B cell (primary cell): ENCODE measurements around the gene TFAP2E. TPM values are rescaled to one million over a fixed set of nuclear protein-coding genes. Genes with fewer than 3 reads are reported as not detected.

Source experiments
- ATAC-seq: fragments of 200-7000 bp; cut with Tn5 transposase; one replicate; pipeline ENCODE4 v1.10.0; 2021; ENCODE audit warnings: low read depth, mild to moderate bottlenecking, moderate number of reproducible peaks, moderate library complexity
- CTCF ChIA-PET: fragments of 350-600 bp; sonication (Branson Sonifier 250); formaldehyde crosslinking; loops from one replicate; lab custom pipeline; 2021; ENCODE audit warnings: antibody characterized with exemption, inconsistent platforms; lab: Charles Lee
- POLR2A ChIA-PET: fragments of 350-600 bp; sonication (Branson Sonifier 250); formaldehyde crosslinking; loops from one replicate; lab custom pipeline; 2021; ENCODE audit warnings: antibody characterized with exemption; lab: Charles Lee
- DNase-seq: peaks from one replicate; pipeline ENCODE4 v3.0.0; 2013
- H2AFZ ChIP-seq: 2 replicates; pipeline ENCODE4 v1.6.1; 2012; ENCODE audit warnings: mild to moderate bottlenecking, low read depth, low read length; ENCODE audit not compliant: insufficient read depth, poor library complexity, severe bottlenecking
- H3K27ac ChIP-seq, 2 donors: 1 replicate in 1 of 2; 2 replicates in 1 of 2; pipeline ENCODE4 v1.5.1; 2012 to 2013; ENCODE audit warnings: low read length in 2 of 2, mild to moderate bottlenecking in 2 of 2, moderate library complexity in 1 of 2
- H3K27me3 ChIP-seq, 4 experiments: fragments of 200-600 bp in 1 of 4; sonication (generic) in 1 of 4; replicated peaks in 1 of 4; 1 replicate in 2 of 4; 2 replicates in 2 of 4; pipeline versions ENCODE4 v1.6.1 to v1.7.0; 2013 to 2016; ENCODE audit warnings: low read length in 3 of 4, mild to moderate bottlenecking in 2 of 4, mixed read lengths in 1 of 4, moderate library complexity in 1 of 4; ENCODE audit not compliant: insufficient read depth in 4 of 4, control insufficient read depth in 3 of 4; ENCODE audit errors: control extremely low read depth in 1 of 4
- H3K36me3 ChIP-seq, 2 experiments: replicated peaks in 1 of 2; 1 replicate in 1 of 2; 2 replicates in 1 of 2; pipeline versions ENCODE4 v1.6.1 to v1.7.1; 2013; ENCODE audit warnings: low read length in 1 of 2; ENCODE audit not compliant: insufficient read depth in 2 of 2, control insufficient read depth in 1 of 2; ENCODE audit errors: control extremely low read depth in 1 of 2, extremely low read depth in 1 of 2
- H3K4me1 ChIP-seq, 2 donors: fragments of 200-600 bp in 1 of 2; sonication (generic) in 1 of 2; 1 replicate in 1 of 2; 2 replicates in 1 of 2; pipeline versions ENCODE4 v1.5.1 to v1.6.1; 2013 to 2017; ENCODE audit warnings: low read length in 2 of 2; ENCODE audit not compliant: control insufficient read depth in 2 of 2, insufficient read depth in 2 of 2
- H3K4me2 ChIP-seq: replicated peaks from 2 replicates; pipeline ENCODE3; 2012; ENCODE audit warnings: mild to moderate bottlenecking, low read depth, low read length; ENCODE audit not compliant: poor library complexity, severe bottlenecking
- H3K4me3 ChIP-seq, 5 experiments: fragments of 200-600 bp in 1 of 5; sonication (generic) in 1 of 5; 1 replicate in 3 of 5; 2 replicates in 2 of 5; pipeline versions ENCODE4 v1.5.1 to v1.7.0; 2011 to 2016; ENCODE audit warnings: low read length in 4 of 5, mild to moderate bottlenecking in 4 of 5, low read depth in 2 of 5, control low read depth in 1 of 5, moderate library complexity in 1 of 5; ENCODE audit not compliant: insufficient read depth in 1 of 5; ENCODE audit errors: control extremely low read depth in 1 of 5, extremely low read depth in 1 of 5
- H3K79me2 ChIP-seq: fragments of 200-600 bp; sonication (generic); one replicate; pipeline ENCODE4 v1.6.0; 2016; ENCODE audit warnings: low read length; ENCODE audit not compliant: control insufficient read depth, insufficient read depth
- H3K9ac ChIP-seq: fragments of 200-600 bp; sonication (generic); 2 replicates; pipeline ENCODE4 v1.6.1; 2017; ENCODE audit warnings: mild to moderate bottlenecking, low read length, moderate library complexity
- H3K9me3 ChIP-seq, 3 donors: one replicate each; pipeline versions ENCODE4 v1.6.1 to v1.7.1; 2013; ENCODE audit warnings: low read length in 2 of 3; ENCODE audit not compliant: control insufficient read depth in 2 of 3, insufficient read depth in 1 of 3; ENCODE audit errors: control extremely low read depth in 1 of 3
- H4K20me1 ChIP-seq: 2 replicates; pipeline ENCODE4 v1.6.0; 2012; ENCODE audit warnings: mild to moderate bottlenecking, low read length; ENCODE audit not compliant: insufficient read depth, control insufficient read depth, poor library complexity, severe bottlenecking
- H3K27ac Mint-ChIP-seq: one replicate; pipeline ENCODE4 v1.8.0; 2021; ENCODE audit warnings: mixed read lengths
- H3K27me3 Mint-ChIP-seq: one replicate; pipeline ENCODE4 v1.8.0; 2021; ENCODE audit warnings: mixed read lengths
- H3K4me1 Mint-ChIP-seq: one replicate; pipeline ENCODE4 v1.8.0; 2021; ENCODE audit warnings: mixed read lengths
- H3K4me3 Mint-ChIP-seq: one replicate; pipeline ENCODE4 v1.8.0; 2021; ENCODE audit warnings: mixed read lengths
- H3K9me3 Mint-ChIP-seq: one replicate; pipeline ENCODE4 v1.8.0; 2022; ENCODE audit warnings: mixed read lengths; ENCODE audit not compliant: insufficient read depth
- EZH2 ChIP-seq: IDR thresholded peaks from 2 replicates; pipeline ENCODE4 v1.6.1; 2012; ENCODE audit warnings: borderline replicate concordance, low read depth, mild to moderate bottlenecking, moderate library complexity, low read length; ENCODE audit not compliant: insufficient read depth, poor library complexity, severe bottlenecking
- WGBS: methylation state at CpG from one replicate; pipeline ENCODE4 v1.1.5; 2013; ENCODE audit warnings: missing lambda C conversion rate; ENCODE audit not compliant: insufficient coverage; 5-methylcytosine and 5-hydroxymethylcytosine counted together
- intact Hi-C: fragments of 100-400 bp; cut with micrococcal nuclease; formaldehyde crosslinking; loops from one replicate; pipeline ENCODE4 v1.10.0; 2022
- polyA plus RNA-seq: library from polyadenylated mRNA; depleted of rRNA; stranded (reverse); fragments of >200 nt; gene quantifications from 2 replicates; pipeline ENCODE4 v1.2.3, GENCODE V29; 2012
- total RNA-seq, 2 donors: library from RNA; stranded (reverse); fragments of 120-200 nt in 1 of 2; gene quantifications; 1 replicate in 1 of 2; 2 replicates in 1 of 2; pipeline versions ENCODE4 v1.2.3 to v1.2.4, GENCODE V29; 2013 to 2022
- TF ChIP-seq, protein P1 (sequence below): fragments of 200-600 bp; IDR thresholded peaks from one replicate; pipeline ENCODE4 v1.8.0; 2022; ENCODE audit warnings: antibody characterized with exemption, mild to moderate bottlenecking

TFAP2E gene
- total and polyA plus RNA-seq, 2 donors (not counting 1 experiment from before 2014, with no cell fraction given): 2.3 to 4.5 TPM

DNA sequence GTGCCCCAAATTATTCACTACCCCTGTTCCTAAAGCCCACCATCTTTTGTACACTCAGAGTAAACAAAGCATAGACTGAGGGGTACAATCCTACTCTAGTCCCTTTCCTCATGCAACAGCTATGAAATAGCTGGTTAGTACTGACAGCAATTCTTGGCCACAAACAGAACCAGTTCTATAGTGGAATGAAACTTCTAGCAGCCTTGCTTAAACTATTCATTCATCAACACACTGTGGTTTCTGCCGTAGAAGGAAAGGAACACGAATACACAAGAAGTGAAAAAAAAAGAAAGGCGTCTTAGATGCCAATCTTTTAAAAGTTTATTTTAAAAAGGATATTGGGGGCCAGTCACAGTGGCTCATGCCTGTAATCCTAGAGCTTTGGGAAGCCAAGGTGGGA is 58.3 kb downstream of the TFAP2E start:
- TF ChIP-seq, protein P1, sequence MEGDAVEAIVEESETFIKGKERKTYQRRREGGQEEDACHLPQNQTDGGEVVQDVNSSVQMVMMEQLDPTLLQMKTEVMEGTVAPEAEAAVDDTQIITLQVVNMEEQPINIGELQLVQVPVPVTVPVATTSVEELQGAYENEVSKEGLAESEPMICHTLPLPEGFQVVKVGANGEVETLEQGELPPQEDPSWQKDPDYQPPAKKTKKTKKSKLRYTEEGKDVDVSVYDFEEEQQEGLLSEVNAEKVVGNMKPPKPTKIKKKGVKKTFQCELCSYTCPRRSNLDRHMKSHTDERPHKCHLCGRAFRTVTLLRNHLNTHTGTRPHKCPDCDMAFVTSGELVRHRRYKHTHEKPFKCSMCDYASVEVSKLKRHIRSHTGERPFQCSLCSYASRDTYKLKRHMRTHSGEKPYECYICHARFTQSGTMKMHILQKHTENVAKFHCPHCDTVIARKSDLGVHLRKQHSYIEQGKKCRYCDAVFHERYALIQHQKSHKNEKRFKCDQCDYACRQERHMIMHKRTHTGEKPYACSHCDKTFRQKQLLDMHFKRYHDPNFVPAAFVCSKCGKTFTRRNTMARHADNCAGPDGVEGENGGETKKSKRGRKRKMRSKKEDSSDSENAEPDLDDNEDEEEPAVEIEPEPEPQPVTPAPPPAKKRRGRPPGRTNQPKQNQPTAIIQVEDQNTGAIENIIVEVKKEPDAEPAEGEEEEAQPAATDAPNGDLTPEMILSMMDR: no peak
- TF ChIP-seq EZH2: no peak
- intact Hi-C loops: no loop called here
- Histone ChIP-seq H3K36me3 (peaks cover 23 to 50% of the 10 kb centered on the region in 2 experiments), H3K79me2 (peaks cover 62% of the 10 kb centered on the region), H3K27ac (no peak overlapping the region), H3K9ac (no peak overlapping the region), H3K4me3 (no peak overlapping the region), H3K9me3 (no peaks in the 10 kb centered on the region), H4K20me1 (peaks cover 3% of the 10 kb centered on the region), H3K4me2 (no peak overlapping the region), H2AFZ (no peak overlapping the region), H3K4me1 (no peaks in the 10 kb centered on the region), H3K27me3 (no peaks in the 10 kb centered on the region)
- Mint-ChIP-seq H3K4me3 (no peak overlapping the region), H3K27ac (no peak overlapping the region), H3K9me3 (no peaks in the 10 kb centered on the region), H3K4me1 (peaks cover 1% of the 10 kb centered on the region), H3K27me3 (no peaks in the 10 kb centered on the region)
- CTCF ChIA-PET: no interaction called here
- ATAC-seq (no peak), DNase-seq (no peak)
- POLR2A ChIA-PET: no interaction called here
- WGBS: no CpG with 5 or more reads among the region's 3 CpGs

DNA sequence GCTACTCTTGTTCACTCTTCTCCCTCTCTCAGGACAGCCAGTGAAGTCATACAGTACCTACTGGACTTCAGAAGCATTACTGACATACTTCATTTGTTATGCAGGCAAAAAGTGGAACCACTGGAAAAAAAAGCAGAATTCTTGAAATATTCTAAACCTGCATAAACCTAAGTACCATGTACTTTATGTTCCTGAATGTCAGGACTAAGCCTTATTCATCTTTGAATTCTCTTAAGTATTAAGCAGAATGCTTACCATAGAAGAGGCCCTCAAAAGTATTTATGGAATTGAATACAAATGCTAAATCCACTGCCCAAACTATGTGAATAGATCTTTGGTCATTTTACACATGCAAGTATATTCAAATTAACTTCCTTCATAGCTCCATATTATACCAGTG is 60.4 kb downstream of the TFAP2E start:
- no peaks in the 10 kb centered on the region for H3K9me3 ChIP-seq
- ATAC-seq: no peak
- no peak overlapping the region for H3K4me3 ChIP-seq
- TF ChIP-seq EZH2: no peak
- H3K27me3 ChIP-seq: no peaks in the 10 kb centered on the region
- Mint-ChIP-seq H3K27me3 (no peaks in the 10 kb centered on the region), H3K4me1 (peaks cover 13% of the 10 kb centered on the region), H3K27ac (no peak overlapping the region), H3K4me3 (no peak overlapping the region), H3K9me3 (no peaks in the 10 kb centered on the region)
- peaks cover 60% of the 10 kb centered on the region for H3K79me2 ChIP-seq
- peaks cover 0 to 12% of the 10 kb centered on the region in 2 donors for H3K4me1 ChIP-seq
- CTCF ChIA-PET: no interaction called here
- no peak for DNase-seq
- no peak overlapping the region for H3K9ac ChIP-seq
- H2AFZ ChIP-seq: no peak overlapping the region
- no peak overlapping the region for H3K4me2 ChIP-seq
- intact Hi-C loops: no loop called here
- peaks cover 21 to 44% of the 10 kb centered on the region in 2 experiments for H3K36me3 ChIP-seq
- POLR2A ChIA-PET: no interaction called here
- peaks cover 9% of the 10 kb centered on the region for H4K20me1 ChIP-seq
- no peak overlapping the region for H3K27ac ChIP-seq
